Daoy (cell line): ENCODE measurements around the gene JAKMIP2. TPM values are rescaled to one million over a fixed set of nuclear protein-coding genes. Genes with fewer than 3 reads are reported as not detected.
"Not testable (repeated sequence)": the region's sequence is repeated elsewhere in the genome, so short reads cannot be mapped to it uniquely, and the experiment has no call there.

ENCODE experiments used
- DNase-seq: peaks from one replicate; pipeline ENCODE4 v3.0.0-alpha.2; 2015; ENCODE audit warnings: low read depth
- total RNA-seq: library from RNA; depleted of rRNA; stranded (reverse); fragments of >200 nt; shearing (Covaris generic); gene quantifications from 2 replicates; pipeline ENCODE4 v1.2.3, GENCODE V29; 2014; rRNA removed

JAKMIP2 gene
- 0.48 and 0.63 TPM in 2 replicates for total RNA-seq

- peak; percentile 86 for DNase-seq
These were observed at the start of gene JAKMIP2 for GRCh38 chr5:147782110-147783028. JAKMIP2 (minus strand) TSS chr5:147782728; CDS start chr5:147671806, 110,922 bp downstream.

GRCh38 chr5:147831465-147831864, 48.9 kb upstream of the JAKMIP2 start, which contains the start of gene SPINK1:
SPINK1 (minus strand) TSS chr5:147831671; CDS start chr5:147831577, 94 bp downstream.
- no peak for DNase-seq

GRCh38 chr5:147830035-147830434, 47.5 kb upstream of the JAKMIP2 start:
- DNase-seq: no peak

GRCh38 chr5:147827017-147827416, 44.5 kb upstream of the JAKMIP2 start:
- DNase-seq: not testable (repeated sequence)

- DNase-seq: no peak
These were observed 43.8 kb upstream of the JAKMIP2 start for GRCh38 chr5:147826361-147826760.

GRCh38 chr5:147822686-147823491, 40.4 kb upstream of the JAKMIP2 start:
- peak; percentile 69 for DNase-seq

GRCh38 chr5:147822222-147822621, 39.7 kb upstream of the JAKMIP2 start:
- DNase-seq: not testable (repeated sequence)

GRCh38 chr5:147821766-147822165, 39.2 kb upstream of the JAKMIP2 start:
- DNase-seq: no peak

- no peak for DNase-seq
These were observed 36.8 kb upstream of the JAKMIP2 start for GRCh38 chr5:147819261-147819770.

GRCh38 chr5:147818290-147818689, 35.8 kb upstream of the JAKMIP2 start:
- peak; percentile 11 for DNase-seq

- DNase-seq: no peak
These were observed 31.2 kb upstream of the JAKMIP2 start for GRCh38 chr5:147813696-147814095.

GRCh38 chr5:147809830-147810666, 27.5 kb upstream of the JAKMIP2 start:
- peak; percentile 49 for DNase-seq

- DNase-seq: no peak
These were observed 22.5 kb upstream of the JAKMIP2 start for GRCh38 chr5:147805030-147805454.

GRCh38 chr5:147804334-147804733, 21.8 kb upstream of the JAKMIP2 start:
- DNase-seq: peak; percentile 35

GRCh38 chr5:147803926-147804325, 21.4 kb upstream of the JAKMIP2 start:
- DNase-seq: no peak

GRCh38 chr5:147803161-147803560, 20.6 kb upstream of the JAKMIP2 start:
- DNase-seq: not testable (repeated sequence)

GRCh38 chr5:147801461-147801860, 18.9 kb upstream of the JAKMIP2 start:
- no peak for DNase-seq

GRCh38 chr5:147800491-147800890, 18.0 kb upstream of the JAKMIP2 start:
- DNase-seq: no peak

- DNase-seq: no peak
These were observed 14.2 kb upstream of the JAKMIP2 start for GRCh38 chr5:147796556-147797308.

GRCh38 chr5:147791181-147791580, 8.7 kb upstream of the JAKMIP2 start:
- no peak for DNase-seq
